Thyroid gland (tissue), 4 donors: ENCODE data around the gene PASK. TPM values are rescaled to one million over a fixed set of nuclear protein-coding genes. Genes with fewer than 3 reads are reported as not detected.
A peak's percentile ranks its signal among the peaks of the same experiment; 100 is the strongest.

Experiments
- DNase-seq, 2 donors: peaks; one replicate each; pipeline ENCODE4 v3.0.0-alpha.2; 2019
- H3K27ac ChIP-seq, 3 donors: fragments of 200-600 bp; sonication (generic); 1 replicate in 2 of 3; 2 replicates in 1 of 3; pipeline ENCODE4 v1.5.1; 2016 to 2019; ENCODE audit warnings: mild to moderate bottlenecking in 1 of 3, moderate library complexity in 1 of 3
- H3K27me3 ChIP-seq: fragments of 200-600 bp; sonication (generic); one replicate; pipeline ENCODE4 v1.5.1; 2019
- H3K36me3 ChIP-seq, 2 donors: fragments of 200-600 bp; sonication (generic); one replicate each; pipeline ENCODE4 v1.5.1; 2016 to 2019
- H3K4me1 ChIP-seq, 2 donors: fragments of 200-600 bp; sonication (generic); one replicate each; pipeline ENCODE4 v1.5.1; 2017 to 2019
- H3K4me3 ChIP-seq, 3 donors: fragments of 200-600 bp; sonication (generic); replicated peaks in 1 of 3; 1 replicate in 2 of 3; 2 replicates in 1 of 3; pipeline ENCODE4 v1.5.1; 2016; ENCODE audit warnings: mild to moderate bottlenecking in 1 of 3
- H3K9me3 ChIP-seq: fragments of 200-600 bp; sonication (generic); one replicate; pipeline ENCODE4 v1.5.1; 2017
- CTCF ChIP-seq, 6 experiments: fragments of 200-600 bp in 3 of 6; fragments of 450-650 bp in 3 of 6; sonication (generic) in 3 of 6; IDR thresholded peaks; one replicate each; pipeline ENCODE4 v1.5.1; 2016 to 2019; ENCODE audit warnings: antibody characterized with exemption in 6 of 6, mild to moderate bottlenecking in 2 of 6, inconsistent platforms in 1 of 6, moderate library complexity in 1 of 6
- POLR2A ChIP-seq, 2 donors: fragments of 450-650 bp; IDR thresholded peaks; one replicate each; pipeline ENCODE4 v1.6.1; 2017; ENCODE audit warnings: antibody characterized with exemption in 2 of 2, mild to moderate bottlenecking in 2 of 2, moderate library complexity in 1 of 2
- whole genome bisulfite sequencing, 2 donors: methylation state at CpG; one replicate each; pipeline ENCODE4 v1.1.5; 2017; 5-methylcytosine and 5-hydroxymethylcytosine counted together
- intact Hi-C: fragments of 100-400 bp; cut with DNase I; formaldehyde crosslinking; loops from one replicate; pipeline ENCODE4 v1.15.1; 2023
- total RNA-seq, 4 donors: library from RNA; depleted of rRNA; stranded (reverse); fragments of >200 nt; gene quantifications; one replicate each; pipeline ENCODE4 v1.2.3, GENCODE V29; 2016

Gene PASK
- total RNA-seq, 4 donors from 2014 or later = 7.0 to 29.4 (median 20.8) TPM

- H3K27me3 ChIP-seq = no peaks in the 10 kb centered on the region
- H3K9me3 ChIP-seq = no peaks in the 10 kb centered on the region
- DNase-seq = no peak
- TF ChIP-seq CTCF (IDR thresholded peaks at IDR 0.05) (no peak), POLR2A (IDR thresholded peaks at IDR 0.05) (no peak)
- peak overlapping the region; percentile 9 to 97 (median 88) for H3K27ac ChIP-seq
- H3K36me3 ChIP-seq = peaks cover 36 to 40% of the 10 kb centered on the region in 2 donors
- 72 to 78% methylated on average over 20 of the region's 20 CpGs for WGBS, 2 donors
- H3K4me3 ChIP-seq = no peak overlapping the region
- intact Hi-C loops = no loop called here
- H3K4me1 ChIP-seq = peaks cover 32 to 41% of the 10 kb centered on the region in 2 donors
Observed at GRCh38 chr2:241088791-241089732, 60.2 kb downstream of the PASK start.

GRCh38 chr2:241088376-241088775 is 60.9 kb downstream of the PASK start:
- no peak for DNase-seq
- Histone ChIP-seq H3K27me3 (no peaks in the 10 kb centered on the region), H3K9me3 (no peaks in the 10 kb centered on the region), H3K4me3 (no peak overlapping the region), H3K36me3 (peaks cover 36 to 40% of the 10 kb centered on the region in 2 donors), H3K27ac (peak overlapping the region; percentile 9 to 97 (median 88)), H3K4me1 (peaks cover 27 to 36% of the 10 kb centered on the region in 2 donors)
- TF ChIP-seq CTCF (IDR thresholded peaks at IDR 0.05) = no peak
- TF ChIP-seq POLR2A (IDR thresholded peaks at IDR 0.05) = no peak
- intact Hi-C loops = no loop called here
- 80 to 87% methylated on average over 8 of the region's 8 CpGs for WGBS, 2 donors

GRCh38 chr2:241087420-241088268 is 61.6 kb downstream of the PASK start:
- Histone ChIP-seq H3K4me3 (no peak overlapping the region), H3K27me3 (no peaks in the 10 kb centered on the region), H3K27ac (peak overlapping the region in 1 of 3 donors; percentile 97), H3K36me3 (peaks cover 36 to 42% of the 10 kb centered on the region in 2 donors), H3K9me3 (no peaks in the 10 kb centered on the region), H3K4me1 (peaks cover 22 to 31% of the 10 kb centered on the region in 2 donors)
- TF ChIP-seq CTCF (IDR thresholded peaks at IDR 0.05) (no peak), POLR2A (IDR thresholded peaks at IDR 0.05) (no peak)
- 94% methylated on average over 29 of the region's 29 CpGs for WGBS, 2 donors
- no peak for DNase-seq
- intact Hi-C loops = no loop called here

- Histone ChIP-seq H3K36me3 (peaks cover 36 to 51% of the 10 kb centered on the region in 2 donors), H3K27ac (no peak overlapping the region), H3K4me3 (no peak overlapping the region), H3K4me1 (peaks cover 0 to 18% of the 10 kb centered on the region in 2 donors), H3K27me3 (no peaks in the 10 kb centered on the region), H3K9me3 (no peaks in the 10 kb centered on the region)
- no peak for DNase-seq
- 96 to 99% methylated on average over 4 of the region's 4 CpGs for WGBS, 2 donors
- intact Hi-C loops = no loop called here
- TF ChIP-seq CTCF (IDR thresholded peaks at IDR 0.05) = no peak
- no peak for TF ChIP-seq POLR2A (IDR thresholded peaks at IDR 0.05)
Observed at GRCh38 chr2:241084856-241085444, 64.3 kb downstream of the PASK start.
